ENCODE measurements around the gene HOXA5. TPM values are rescaled to one million over a fixed set of nuclear protein-coding genes. Genes with fewer than 3 reads are reported as not detected.
A peak's percentile ranks its signal among the peaks of the same experiment; 100 is the strongest.

The HOXA5 gene
- total RNA-seq, 1 experiment from 2014 or later, result 6.7 TPM

GRCh38 chr7:27149842-27150567 is 6.5 kb upstream of the HOXA5 start:
- H3K9me3 ChIP-seq (ENCODE audit: control insufficient read depth in 1 of 2, insufficient read depth in 1 of 2, low read depth in 1 of 2, low read length in 2 of 2), result no peaks in the 10 kb centered on the region
- ChIA-PET POLR2A (interaction anchor here (0.8 to 2.5 kb wide), 6 partner anchors 8 to 470 kb away, joined by 3 to 8 read pairs (median 4); no protein-coding TSS in a partner anchor), RAD21 (ENCODE audit: low non-redundant PET in 1 of 2, low total read pairs in 2 of 2, uncharacterized antibody in 2 of 2, unreplicated experiment in 2 of 2) (interaction anchor here (0.5 to 1.2 kb wide), 5 partner anchors 11 to 780 kb away, joined by 3 to 4 read pairs (median 3); no protein-coding TSS in a partner anchor), CTCF (interaction anchor here (0.6 to 3.7 kb wide), 8 partner anchors 11 to 468 kb away, joined by 3 to 27 read pairs (median 4); no protein-coding TSS in a partner anchor)
- H4K20me1 ChIP-seq (ENCODE audit: insufficient read depth), result no peaks in the 10 kb centered on the region
- TF ChIP-seq ZFX (IDR thresholded peaks at IDR 0.05), result no peak; the same call in 1 of the 2 replicates
- TF ChIP-seq TCF7L2 (IDR thresholded peaks at IDR 0.05; ENCODE audit: borderline replicate concordance, extremely low read depth, insufficient read depth, insufficient read length), result no peak
- no peak for TF ChIP-seq POLR2AphosphoS5 (IDR thresholded peaks at IDR 0.05; ENCODE audit: low read depth, low read length)
- no peak for TF ChIP-seq MAX (IDR thresholded peaks at IDR 0.05)
- TF ChIP-seq EZH2phosphoT487 (IDR thresholded peaks at IDR 0.05; ENCODE audit: borderline replicate concordance), result no peak
- no peak for TF ChIP-seq EZH2 (IDR thresholded peaks at IDR 0.05)
- no peak for TF ChIP-seq ATF3 (IDR thresholded peaks at IDR 0.05)
- TF ChIP-seq EGR1 (IDR thresholded peaks at IDR 0.05; ENCODE audit: low read depth), result no peak
- TF ChIP-seq YY1 (IDR thresholded peaks at IDR 0.05; ENCODE audit: extremely low read depth, insufficient replicate concordance, low read depth, low read length), result no peak
- TF ChIP-seq ZNF274 (IDR thresholded peaks at IDR 0.05; ENCODE audit: low read depth, low read length), result no peak
- no peak for TF ChIP-seq ZBTB33 (IDR thresholded peaks at IDR 0.05; ENCODE audit: extremely low read depth, insufficient replicate concordance, low read length)
- no peak for TF ChIP-seq JUND (IDR thresholded peaks at IDR 0.05)
- TF ChIP-seq SP1 (IDR thresholded peaks at IDR 0.05; ENCODE audit: low read depth), result no peak
- TF ChIP-seq, protein P1, sequence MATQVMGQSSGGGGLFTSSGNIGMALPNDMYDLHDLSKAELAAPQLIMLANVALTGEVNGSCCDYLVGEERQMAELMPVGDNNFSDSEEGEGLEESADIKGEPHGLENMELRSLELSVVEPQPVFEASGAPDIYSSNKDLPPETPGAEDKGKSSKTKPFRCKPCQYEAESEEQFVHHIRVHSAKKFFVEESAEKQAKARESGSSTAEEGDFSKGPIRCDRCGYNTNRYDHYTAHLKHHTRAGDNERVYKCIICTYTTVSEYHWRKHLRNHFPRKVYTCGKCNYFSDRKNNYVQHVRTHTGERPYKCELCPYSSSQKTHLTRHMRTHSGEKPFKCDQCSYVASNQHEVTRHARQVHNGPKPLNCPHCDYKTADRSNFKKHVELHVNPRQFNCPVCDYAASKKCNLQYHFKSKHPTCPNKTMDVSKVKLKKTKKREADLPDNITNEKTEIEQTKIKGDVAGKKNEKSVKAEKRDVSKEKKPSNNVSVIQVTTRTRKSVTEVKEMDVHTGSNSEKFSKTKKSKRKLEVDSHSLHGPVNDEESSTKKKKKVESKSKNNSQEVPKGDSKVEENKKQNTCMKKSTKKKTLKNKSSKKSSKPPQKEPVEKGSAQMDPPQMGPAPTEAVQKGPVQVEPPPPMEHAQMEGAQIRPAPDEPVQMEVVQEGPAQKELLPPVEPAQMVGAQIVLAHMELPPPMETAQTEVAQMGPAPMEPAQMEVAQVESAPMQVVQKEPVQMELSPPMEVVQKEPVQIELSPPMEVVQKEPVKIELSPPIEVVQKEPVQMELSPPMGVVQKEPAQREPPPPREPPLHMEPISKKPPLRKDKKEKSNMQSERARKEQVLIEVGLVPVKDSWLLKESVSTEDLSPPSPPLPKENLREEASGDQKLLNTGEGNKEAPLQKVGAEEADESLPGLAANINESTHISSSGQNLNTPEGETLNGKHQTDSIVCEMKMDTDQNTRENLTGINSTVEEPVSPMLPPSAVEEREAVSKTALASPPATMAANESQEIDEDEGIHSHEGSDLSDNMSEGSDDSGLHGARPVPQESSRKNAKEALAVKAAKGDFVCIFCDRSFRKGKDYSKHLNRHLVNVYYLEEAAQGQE (IDR thresholded peaks at IDR 0.05; ENCODE audit: low read depth), result no peak
- TF ChIP-seq SRF (IDR thresholded peaks at IDR 0.05; ENCODE audit: low read depth), result no peak
- TF ChIP-seq RAD21 (IDR thresholded peaks at IDR 0.05; ENCODE audit: low read depth), result no peak
- no peak for TF ChIP-seq SIN3A (IDR thresholded peaks at IDR 0.05; ENCODE audit: low read depth)
- TF ChIP-seq POLR2A (IDR thresholded peaks at IDR 0.05; ENCODE audit: borderline replicate concordance, extremely low read depth, insufficient read depth, insufficient read length), result no peak
- intact Hi-C loops (cut with micrococcal nuclease), result loop anchor here (5.0 kb wide), 1 partner anchor 298 kb away; no protein-coding TSS in a partner anchor
- H3K27me3 ChIP-seq (ENCODE audit: insufficient read depth, low read length), result no peaks in the 10 kb centered on the region
- peak overlapping the region; percentile 60 to 71 for H3K4me3 ChIP-seq (replicated peaks in 1 of 2; ENCODE audit: low read depth in 1 of 2, low read length in 2 of 2)
- peak overlapping the region; percentile 6 for H2AFZ ChIP-seq (ENCODE audit: low read depth, low read length, poor library complexity, severe bottlenecking)
- peak overlapping the region; percentile 74 for H3K9ac ChIP-seq (ENCODE audit: low read length)
- H3K4me1 ChIP-seq (ENCODE audit: control insufficient read depth in 1 of 2, insufficient read depth in 2 of 2, low read length in 2 of 2), result peaks cover 26 to 63% of the 10 kb centered on the region in 2 experiments
- ATAC-seq (peak; percentile 41), DNase-seq (ENCODE audit: low read depth, low spot score) (no peak)
- no TSS peak for BruUV-seq (replicated peaks)
- H3K9me2 ChIP-seq (ENCODE audit: insufficient read depth), result no peaks in the 10 kb centered on the region
- peaks cover 45% of the 10 kb centered on the region for H3K79me2 ChIP-seq (ENCODE audit: insufficient read depth, low read length)
- H3K4me2 ChIP-seq (ENCODE audit: low read length), result peak overlapping the region; percentile 95
- H3K27ac ChIP-seq (ENCODE audit: low read depth, low read length), result peak overlapping the region; percentile 82
- H3K36me3 ChIP-seq (ENCODE audit: control insufficient read depth in 1 of 2, insufficient read depth in 2 of 2, low read length in 2 of 2), result peaks cover 3 to 4% of the 10 kb centered on the region in 2 experiments; a peak in 1 of 4 replicates
